HG02870 (cell line): ENCODE data around the gene EMC7.
A peak's percentile ranks its signal among the peaks of the same experiment; 100 is the strongest.

Experiments
- ATAC-seq: cut with Tn5 transposase; IDR thresholded peaks from one replicate; pipeline ENCODE4 v1.9.1; 2021; ENCODE audit warnings: mild to moderate bottlenecking, moderate library complexity; ENCODE audit not compliant: unreplicated experiment

EMC7 gene

GRCh38 chr15:34038871-34039789, 62.5 kb downstream of the EMC7 start, which contains the start of gene AVEN:
TSS of gene AVEN (minus strand) at chr15:34039204. CDS start at chr15:34039046, 158 bp downstream.
- ATAC-seq: peak; percentile 42

DNA sequence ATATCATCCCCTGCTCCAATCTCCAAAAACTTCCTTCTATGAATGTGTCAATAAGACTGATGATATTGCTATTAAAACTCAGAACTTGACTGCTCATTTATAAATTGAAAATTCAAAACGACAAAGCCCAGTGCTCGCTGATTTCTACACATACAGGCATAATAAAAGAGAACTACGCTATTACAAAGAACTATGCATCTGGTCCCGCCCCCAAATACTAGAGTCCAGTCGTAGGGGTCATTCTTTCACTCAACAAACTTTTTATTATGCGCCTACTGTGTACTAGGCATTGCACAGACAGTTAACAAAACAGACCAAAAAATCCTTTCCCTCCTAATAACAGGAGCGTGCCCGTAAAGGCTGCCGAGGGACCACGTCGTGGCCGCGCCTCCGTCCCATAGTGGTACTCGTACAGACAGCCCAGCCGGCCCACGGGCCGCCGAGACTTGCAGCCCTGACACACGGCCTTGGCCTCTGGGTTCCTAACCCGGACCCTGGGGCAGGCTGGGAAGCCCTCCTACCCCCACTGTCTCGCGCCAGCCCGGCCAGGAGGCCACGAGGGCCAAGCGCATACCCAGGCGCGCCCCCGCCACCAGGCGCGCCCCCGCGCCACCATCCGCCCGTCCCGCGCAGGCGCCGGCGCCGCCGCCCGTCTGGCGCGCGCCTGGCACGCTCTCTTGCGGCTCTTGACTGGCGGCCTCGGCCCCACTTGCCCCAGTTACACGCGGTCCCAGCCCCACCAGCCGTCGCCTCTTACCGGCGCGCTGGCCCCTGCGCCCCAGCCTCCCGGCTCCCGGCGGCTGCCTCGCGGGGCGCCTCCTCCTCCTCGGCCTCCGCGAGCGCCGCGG, 63.4 kb downstream of the EMC7 start:
- ATAC-seq: peak; percentile 61
